SK-N-SH treated with all-trans-retinoic acid at 6 μM for 48 hours (cell line): ENCODE data around the gene NXF1.
"Not testable (repeated sequence)": the region's sequence is repeated elsewhere in the genome, so short reads cannot be mapped to it uniquely, and the experiment has no call there.

Experiments used
- ATAC-seq: fragments of 200-7000 bp; cut with Tn5 transposase; 3 replicates; pipeline ENCODE4 v1.9.1; 2020; ENCODE audit warnings: mild to moderate bottlenecking, moderate library complexity
- ARNTL ChIP-seq: fragments of 450-650 bp; formaldehyde crosslinking; IDR thresholded peaks from 2 replicates; pipeline ENCODE4 v1.5.0; 2020; ENCODE audit warnings: low read depth, mild to moderate bottlenecking, moderate library complexity, borderline replicate concordance
- CREB5 ChIP-seq: fragments of 250-450 bp; sonication (Bioruptor Pico); IDR thresholded peaks from 2 replicates; pipeline ENCODE4 v1.5.1; 2020; ENCODE audit warnings: low read depth, mild to moderate bottlenecking, moderate library complexity
- CSDC2 ChIP-seq: fragments of 250-450 bp; sonication (Bioruptor Pico); IDR thresholded peaks from 2 replicates; pipeline ENCODE4 v1.5.0; 2020; ENCODE audit warnings: mild to moderate bottlenecking, moderate library complexity
- ESRRG ChIP-seq: fragments of 250-450 bp; sonication (Bioruptor Pico); IDR thresholded peaks from 2 replicates; pipeline ENCODE4 v1.6.1; 2021; ENCODE audit warnings: mild to moderate bottlenecking
- GLIS3 ChIP-seq: fragments of 250-450 bp; sonication (Bioruptor Pico); IDR thresholded peaks from 2 replicates; pipeline ENCODE4 v1.5.0; 2020; ENCODE audit warnings: mild to moderate bottlenecking, moderate library complexity
- POU6F1 ChIP-seq: fragments of 250-450 bp; sonication (Bioruptor Pico); IDR thresholded peaks from 2 replicates; pipeline ENCODE4 v1.8.0; 2021; ENCODE audit warnings: low read depth, mild to moderate bottlenecking, moderate library complexity, borderline replicate concordance
- PPARA ChIP-seq: fragments of 250-450 bp; sonication (Bioruptor Pico); IDR thresholded peaks from 2 replicates; pipeline ENCODE4 v1.5.0; 2020; ENCODE audit warnings: mild to moderate bottlenecking, borderline replicate concordance
- RARB ChIP-seq: fragments of 250-450 bp; sonication (Bioruptor Pico); IDR thresholded peaks from 2 replicates; pipeline ENCODE4 v1.8.0; 2021; ENCODE audit warnings: mild to moderate bottlenecking, moderate library complexity
- SNAI2 ChIP-seq: fragments of 250-450 bp; sonication (Bioruptor Pico); IDR thresholded peaks from 2 replicates; pipeline ENCODE4 v1.5.0; 2020; ENCODE audit warnings: mild to moderate bottlenecking, moderate library complexity
- TOX ChIP-seq: fragments of 250-450 bp; sonication (Bioruptor Pico); IDR thresholded peaks from 2 replicates; pipeline ENCODE4 v1.8.0; 2021; ENCODE audit warnings: mild to moderate bottlenecking, moderate library complexity, borderline replicate concordance
- TSHZ2 ChIP-seq: fragments of 250-450 bp; sonication (Bioruptor Pico); IDR thresholded peaks from 2 replicates; pipeline ENCODE4 v1.5.0; 2020; ENCODE audit warnings: mild to moderate bottlenecking, moderate library complexity
- ZFP30 ChIP-seq: fragments of 450-650 bp; formaldehyde crosslinking; IDR thresholded peaks from 2 replicates; pipeline ENCODE4 v1.5.0; 2022; ENCODE audit warnings: mild to moderate bottlenecking, moderate library complexity
- ZNF70 ChIP-seq: fragments of 450-650 bp; formaldehyde crosslinking; IDR thresholded peaks from 2 replicates; pipeline ENCODE4 v1.5.0; 2020; ENCODE audit warnings: mild to moderate bottlenecking, moderate library complexity

The NXF1 gene

GRCh38 chr11:62770778-62771143 is 34.5 kb downstream of the NXF1 start (continued):
- no peak for TF ChIP-seq CREB5 (CRISPR knock-in tag)

- not testable (repeated sequence) for ATAC-seq
Observed at GRCh38 chr11:62760867-62761227, 44.4 kb downstream of the NXF1 start.

- TF ChIP-seq ZNF70 (no peak), ESRRG (CRISPR knock-in tag) (no peak), CREB5 (CRISPR knock-in tag) (no peak), SNAI2 (CRISPR knock-in tag) (no peak), ARNTL (no peak), TOX (CRISPR knock-in tag) (no peak)
- no peak for ATAC-seq
Observed at GRCh38 chr11:62757846-62758788, 47.1 kb downstream of the NXF1 start.

GRCh38 chr11:62755086-62755615 is 50.1 kb downstream of the NXF1 start:
- TF ChIP-seq RARB (no peak), CSDC2 (CRISPR knock-in tag) (no peak), TSHZ2 (CRISPR knock-in tag) (no peak), POU6F1 (CRISPR knock-in tag) (no peak), PPARA (CRISPR knock-in tag) (no peak), GLIS3 (no peak), ARNTL (no peak)
- TF ChIP-seq, all 23 proteins: peak for 0
- ATAC-seq: no peak

- ATAC-seq: peak; percentile 99
- no peak for TF ChIP-seq ZFP30 (CRISPR knock-in tag)
- no peak for TF ChIP-seq TOX (CRISPR knock-in tag)
- TF ChIP-seq, all 23 proteins: peak for 0
Observed at GRCh38 chr11:62753736-62754603, 51.3 kb downstream of the NXF1 start, which contains the start of gene ZBTB3. ZBTB3 (minus strand) TSS chr11:62754160; CDS start chr11:62753664, 496 bp downstream.
